Chondrocyte (in vitro differentiated cells): ENCODE data around the gene HIP1R. TPM values are rescaled to one million over a fixed set of nuclear protein-coding genes. Genes with fewer than 3 reads are reported as not detected.

Source experiments
- DNase-seq: peaks from one replicate; pipeline ENCODE4 v3.0.0; 2021; ENCODE audit warnings: mixed read lengths, low spot score
- H3K27ac Mint-ChIP-seq: one replicate; pipeline ENCODE4 v1.8.0; 2021; ENCODE audit warnings: mild to moderate bottlenecking, moderate library complexity, mixed read lengths; ENCODE audit not compliant: unreplicated experiment
- H3K27me3 Mint-ChIP-seq: 2 replicates; pipeline ENCODE4 v1.8.0; 2021; ENCODE audit warnings: low read depth, mixed read lengths
- H3K36me3 Mint-ChIP-seq: 2 replicates; pipeline ENCODE4 v1.8.0; 2021; ENCODE audit warnings: low read depth, mixed read lengths
- H3K4me1 Mint-ChIP-seq: 2 replicates; pipeline ENCODE4 v1.8.0; 2021; ENCODE audit warnings: low read depth, mild to moderate bottlenecking, mixed read lengths
- H3K4me3 Mint-ChIP-seq: one replicate; pipeline ENCODE4 v1.8.0; 2021; ENCODE audit warnings: mild to moderate bottlenecking, moderate library complexity, mixed read lengths; ENCODE audit not compliant: unreplicated experiment
- H3K9me3 Mint-ChIP-seq: 2 replicates; pipeline ENCODE4 v1.8.0; 2021; ENCODE audit warnings: low read depth, mixed read lengths
- CTCF ChIP-seq: fragments of 200-600 bp; sonication (generic); IDR thresholded peaks from 2 replicates; pipeline ENCODE4 v1.5.0; 2021; ENCODE audit warnings: antibody characterized with exemption, mild to moderate bottlenecking, moderate library complexity
- total RNA-seq: library from RNA; stranded (reverse); gene quantifications from 3 replicates; pipeline ENCODE4 v1.2.1, GENCODE V29; 2021

HIP1R gene
- total RNA-seq, 1 donor from 2014 or later = 13.8 TPM

DNA sequence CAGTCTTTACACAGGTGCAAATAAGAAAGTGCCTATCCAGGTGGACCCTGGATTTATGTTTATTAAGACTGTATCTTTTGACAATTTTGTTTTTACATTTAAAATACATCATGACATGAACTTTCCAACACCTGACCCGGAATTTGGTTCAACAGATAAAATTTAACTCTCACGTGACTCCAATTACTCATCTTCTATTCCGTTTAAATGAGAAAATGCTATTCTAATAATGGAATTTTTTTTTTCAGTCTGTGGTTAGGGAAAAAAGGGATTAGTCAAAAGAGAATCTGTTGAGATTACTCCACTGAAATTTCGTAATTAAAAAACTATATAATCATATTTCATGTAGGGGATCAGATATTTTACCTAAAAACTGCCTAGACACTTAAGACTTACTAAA, 49.6 kb downstream of the HIP1R start:
- Mint-ChIP-seq H3K36me3 (no peaks in the 10 kb centered on the region), H3K27ac (no peak overlapping the region), H3K9me3 (no peaks in the 10 kb centered on the region), H3K4me3 (no peak overlapping the region), H3K27me3 (no peaks in the 10 kb centered on the region), H3K4me1 (peaks cover 64% of the 10 kb centered on the region)
- DNase-seq = no peak
- TF ChIP-seq CTCF = no peak

DNA sequence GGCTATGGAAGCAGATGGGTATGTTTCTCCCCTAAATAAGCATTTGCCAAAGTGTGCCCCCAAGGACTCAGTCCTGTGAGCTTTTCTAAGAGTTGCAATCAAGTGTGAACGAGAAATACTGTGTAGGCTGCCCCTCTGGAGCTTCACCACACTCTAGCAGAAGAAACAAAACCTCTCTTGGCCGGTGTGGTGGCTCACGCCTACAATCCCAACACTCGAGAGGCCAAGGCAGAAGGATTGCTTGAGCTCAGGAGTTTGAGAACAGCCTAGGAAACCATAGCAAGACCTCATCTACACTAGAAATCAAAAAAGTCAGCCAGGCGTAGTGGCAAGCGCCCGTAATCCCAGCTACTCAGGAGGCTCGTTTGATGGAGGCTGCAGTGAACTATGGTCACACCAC, 50.9 kb downstream of the HIP1R start:
- H3K36me3 Mint-ChIP-seq = no peaks in the 10 kb centered on the region
- no peak for TF ChIP-seq CTCF
- no peaks in the 10 kb centered on the region for H3K27me3 Mint-ChIP-seq
- no peak for DNase-seq
- no peak overlapping the region for H3K4me3 Mint-ChIP-seq
- H3K4me1 Mint-ChIP-seq = peaks cover 58% of the 10 kb centered on the region
- H3K9me3 Mint-ChIP-seq = no peaks in the 10 kb centered on the region
- no peak overlapping the region for H3K27ac Mint-ChIP-seq

GRCh38 chr12:122886851-122887818, 51.9 kb downstream of the HIP1R start:
- Mint-ChIP-seq H3K27ac (peak overlapping the region; percentile 69), H3K9me3 (no peaks in the 10 kb centered on the region), H3K4me3 (no peak overlapping the region), H3K27me3 (no peaks in the 10 kb centered on the region), H3K36me3 (no peaks in the 10 kb centered on the region), H3K4me1 (peaks cover 65% of the 10 kb centered on the region)
- no peak for DNase-seq
- no peak for TF ChIP-seq CTCF

GRCh38 chr12:122887819-122888212, 52.6 kb downstream of the HIP1R start:
- Mint-ChIP-seq H3K36me3 (no peaks in the 10 kb centered on the region), H3K27me3 (no peaks in the 10 kb centered on the region), H3K9me3 (no peaks in the 10 kb centered on the region), H3K4me3 (no peak overlapping the region), H3K27ac (peak overlapping the region; percentile 69), H3K4me1 (peaks cover 72% of the 10 kb centered on the region)
- no peak for DNase-seq
- TF ChIP-seq CTCF = no peak

GRCh38 chr12:122888232-122888752, 53.0 kb downstream of the HIP1R start:
- Mint-ChIP-seq H3K9me3 (no peaks in the 10 kb centered on the region), H3K27ac (peak overlapping the region; percentile 67), H3K36me3 (no peaks in the 10 kb centered on the region), H3K27me3 (no peaks in the 10 kb centered on the region), H3K4me1 (peaks cover 75% of the 10 kb centered on the region), H3K4me3 (peak overlapping the region; percentile 4)
- DNase-seq = no peak
- no peak for TF ChIP-seq CTCF
